Left cardiac atrium (tissue), 4 donors: ENCODE data around the gene LRRC75A. TPM values are rescaled to one million over a fixed set of nuclear protein-coding genes. Genes with fewer than 3 reads are reported as not detected.
A peak's percentile ranks its signal among the peaks of the same experiment; 100 is the strongest.
"Not testable (repeated sequence)": the region's sequence is repeated elsewhere in the genome, so short reads cannot be mapped to it uniquely, and the experiment has no call there.

Experiments
- ATAC-seq, 2 donors: fragments of 200-7000 bp; cut with Tn5 transposase; one replicate each; pipeline ENCODE4 v1.9.1; 2020; ENCODE audit warnings: mild to moderate bottlenecking in 2 of 2, moderate library complexity in 2 of 2
- DNase-seq: peaks from one replicate; pipeline ENCODE4 v3.0.0-alpha.2; 2020
- intact Hi-C, 2 donors: fragments of 100-400 bp; cut with DNase I; formaldehyde crosslinking; loops; one replicate each; pipeline versions ENCODE4 v1.14.1 to v1.15.1; 2022 to 2023
- total RNA-seq, 2 donors: library from RNA; stranded (reverse); fragmentation: NEBNext Ultra II Directional; extraction: Animal tissue kit (Norgen Biotek cat#: 25700); gene quantifications; one replicate each; pipeline ENCODE4 v1.2.1, GENCODE V29; 2021
- donor health status: DM: no; HTN: yes; CAD: no.
- donor health status: DM: no; HTN: yes; CAD: no; lungs with severe emphysema.
- donor health status: DM: yes; HTN: yes; CAD: no.
- donor health status: Dilated cardiomyopathy.

LRRC75A gene
- total RNA-seq, 2 donors from 2014 or later: 0.60 to 0.91 TPM

DNA sequence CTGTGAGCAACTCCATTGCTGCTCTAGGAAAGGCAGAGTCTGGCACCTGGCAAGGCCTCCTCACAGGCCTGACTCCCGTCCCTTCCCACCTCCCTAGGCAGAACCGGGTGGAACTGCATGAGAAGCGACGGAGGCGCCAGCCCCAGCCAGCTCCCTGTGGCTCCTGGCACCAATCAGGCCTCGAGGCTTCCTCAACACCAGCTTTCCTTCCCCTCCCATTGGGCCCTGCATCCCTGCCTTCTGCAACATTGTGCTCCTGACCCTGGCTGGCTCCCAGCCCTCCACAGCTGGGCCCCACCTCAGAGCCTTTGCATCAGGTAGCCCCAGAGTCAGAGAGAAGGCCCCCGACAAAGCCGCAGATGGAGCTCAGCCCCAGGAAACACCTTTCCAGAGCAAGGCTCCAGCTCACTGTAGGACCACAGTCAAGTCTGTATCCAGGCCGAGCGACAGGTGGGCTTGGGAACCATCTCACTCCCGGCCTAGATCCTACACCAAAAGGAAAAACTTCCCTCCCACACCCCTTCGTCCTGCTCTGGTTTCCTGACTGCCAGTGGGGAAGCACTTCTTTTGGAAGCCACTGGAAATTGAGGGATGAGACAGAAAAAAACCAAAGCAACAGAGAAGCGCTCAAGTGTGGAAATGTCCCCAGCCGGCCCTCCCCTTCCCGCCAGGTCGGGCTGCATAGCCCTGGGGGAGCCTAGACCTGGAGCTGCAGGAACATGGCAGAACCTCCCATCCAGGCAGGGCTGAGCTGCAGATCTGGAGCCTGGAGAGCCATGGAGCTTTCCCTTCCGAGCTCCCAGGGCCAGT, 31.0 kb downstream of the LRRC75A start:
- ATAC-seq: no peak
- intact Hi-C loops: no loop called here
- DNase-seq: no peak

DNA sequence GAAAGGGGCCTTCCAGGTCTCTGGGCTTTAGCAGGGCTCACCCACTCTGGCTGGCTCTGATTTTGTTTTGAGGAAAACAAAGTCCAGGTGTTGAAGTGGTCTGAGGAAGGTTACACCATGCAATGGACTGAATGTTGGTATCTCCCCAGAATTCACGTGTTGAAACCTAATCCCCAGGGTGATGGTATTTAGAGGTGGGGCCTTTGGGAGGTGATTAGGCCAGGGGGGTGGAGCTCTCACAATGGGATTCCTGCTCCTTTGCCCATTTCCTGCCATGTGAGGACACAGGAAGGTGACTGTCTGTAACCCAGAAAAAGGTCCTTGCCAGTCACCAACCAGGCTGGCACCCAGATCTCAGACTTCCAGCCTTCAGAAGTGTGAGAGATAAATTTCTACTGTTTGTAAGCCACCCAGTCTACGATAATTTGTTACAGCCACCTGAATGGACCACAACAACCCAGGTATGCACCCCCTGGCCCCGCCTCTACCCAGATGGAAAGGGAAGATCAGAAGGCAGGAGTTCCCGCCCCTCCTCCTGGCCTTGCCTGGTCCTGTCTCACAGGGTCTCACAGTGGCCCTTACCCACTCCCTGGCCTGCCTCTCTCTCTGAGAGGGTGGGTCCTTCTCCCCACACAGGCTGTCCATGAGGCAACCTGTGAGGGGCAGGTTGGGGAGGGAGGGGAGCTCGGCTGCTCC, 32.0 kb downstream of the LRRC75A start:
- intact Hi-C loops: no loop called here
- ATAC-seq: no peak

DNA sequence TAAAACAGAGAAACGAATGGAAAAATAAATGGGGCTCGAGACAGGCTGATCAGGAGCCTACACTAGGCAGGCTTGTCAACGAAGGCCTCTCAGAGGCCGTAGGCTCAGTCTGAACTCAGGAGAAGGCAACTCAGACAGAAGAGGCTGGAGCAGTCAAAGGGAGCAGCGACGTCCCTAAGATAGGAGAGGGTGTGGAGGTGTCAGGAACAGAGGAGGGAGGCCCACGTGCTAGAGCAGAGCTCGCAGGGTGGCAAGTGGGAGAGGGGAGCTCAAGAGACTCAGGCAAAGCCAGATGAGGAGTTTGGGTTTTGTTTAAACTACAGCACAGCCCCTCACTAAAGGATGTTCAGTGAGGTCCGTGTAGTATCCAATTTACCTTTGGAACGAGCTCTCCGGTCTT, 32.7 kb downstream of the LRRC75A start:
- DNase-seq (no peak), ATAC-seq (no peak)
- intact Hi-C loops: no loop called here

More for the DNA sequence above, 32.0 kb downstream of the LRRC75A start:
- no peak for DNase-seq

DNA sequence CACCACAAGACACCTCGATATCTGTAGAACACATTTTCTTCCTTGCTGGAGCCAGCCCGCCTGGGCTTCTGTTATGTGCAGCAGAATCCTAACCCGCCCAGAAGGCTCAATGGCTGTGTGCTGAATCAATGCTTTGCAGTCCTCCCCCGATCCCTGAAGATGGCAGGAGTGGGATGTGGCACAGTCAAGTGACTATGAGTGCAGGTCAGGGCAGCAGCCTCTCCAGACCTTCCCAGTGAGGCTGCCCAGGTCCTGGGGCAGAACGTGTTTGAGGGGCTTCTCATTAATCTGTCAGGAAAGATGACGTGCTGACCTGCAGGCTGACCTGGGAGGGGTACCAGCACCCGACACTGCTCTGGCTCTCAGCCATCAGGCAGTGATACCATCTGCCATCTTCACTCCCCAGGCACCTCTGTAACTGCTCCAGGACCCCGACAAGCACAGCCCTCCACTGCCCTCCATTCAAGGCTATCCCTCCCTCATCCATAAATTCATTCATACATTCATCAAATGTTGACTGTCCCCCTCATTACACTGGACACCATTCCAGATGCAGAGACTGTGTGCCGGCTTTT, 35.2 kb downstream of the LRRC75A start:
- intact Hi-C loops: no loop called here
- ATAC-seq: no peak
- no peak for DNase-seq

DNA sequence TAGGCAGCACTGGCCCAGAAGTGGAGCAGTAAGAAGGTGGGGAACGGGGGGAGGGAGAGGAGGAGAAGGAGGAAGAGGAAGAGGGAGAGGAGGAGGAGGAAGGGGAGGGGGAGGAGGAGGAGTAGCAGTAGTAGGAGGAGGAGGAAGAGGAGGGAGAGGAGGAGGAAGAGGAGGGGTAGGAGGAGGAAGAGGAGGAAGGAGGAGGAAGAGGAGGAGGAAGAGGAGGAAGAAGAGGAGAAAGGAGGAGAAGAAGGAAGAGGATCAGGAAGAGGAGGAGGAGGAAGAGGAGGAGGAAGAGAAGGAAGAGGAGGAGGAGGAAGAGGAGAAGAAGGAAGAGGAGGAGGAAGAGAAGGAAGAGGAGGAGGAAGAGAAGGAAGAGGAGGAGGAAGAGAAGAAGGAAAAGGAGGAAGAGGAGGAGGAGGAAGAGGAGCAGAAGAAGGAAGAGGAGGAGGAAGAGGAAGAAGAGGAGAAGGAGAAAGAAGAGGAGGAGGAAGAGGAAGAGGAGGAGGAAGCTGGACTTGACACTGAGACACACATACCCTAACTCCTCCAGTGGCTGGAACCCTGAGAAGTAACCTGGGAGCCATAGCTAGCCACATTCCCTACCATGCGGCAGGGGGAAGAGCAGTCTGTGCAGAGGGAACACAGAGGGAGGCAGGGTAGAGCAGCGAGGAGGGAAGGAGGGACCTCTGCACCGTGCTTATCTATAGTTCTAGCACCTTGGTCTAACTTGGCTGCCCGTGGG, 35.8 kb downstream of the LRRC75A start:
- ATAC-seq (no peak), DNase-seq (no peak)
- intact Hi-C loops: no loop called here

DNA sequence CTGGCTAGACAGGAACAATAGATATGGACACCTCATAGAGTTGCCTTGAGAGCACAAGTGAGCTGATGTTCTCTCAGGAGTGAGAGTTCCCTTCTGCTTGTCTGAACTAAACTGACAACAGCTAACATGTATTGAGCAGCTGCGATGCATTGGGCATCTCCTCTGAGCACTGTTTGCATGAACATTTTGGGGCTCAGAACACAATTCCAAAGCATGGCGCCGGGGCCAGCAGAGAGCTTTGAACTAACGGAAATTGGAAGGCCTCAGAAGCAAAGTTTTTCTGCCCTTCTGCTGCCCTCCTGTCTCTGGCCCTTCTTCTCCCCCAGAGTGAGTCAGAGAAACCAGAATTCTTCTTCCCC, 38.5 kb downstream of the LRRC75A start:
- DNase-seq (no peak), ATAC-seq (no peak)
- intact Hi-C loops: loop anchor here (1.0 to 2.0 kb wide), 2 partner anchors 67 to 68 kb away; no protein-coding TSS in a partner anchor

DNA sequence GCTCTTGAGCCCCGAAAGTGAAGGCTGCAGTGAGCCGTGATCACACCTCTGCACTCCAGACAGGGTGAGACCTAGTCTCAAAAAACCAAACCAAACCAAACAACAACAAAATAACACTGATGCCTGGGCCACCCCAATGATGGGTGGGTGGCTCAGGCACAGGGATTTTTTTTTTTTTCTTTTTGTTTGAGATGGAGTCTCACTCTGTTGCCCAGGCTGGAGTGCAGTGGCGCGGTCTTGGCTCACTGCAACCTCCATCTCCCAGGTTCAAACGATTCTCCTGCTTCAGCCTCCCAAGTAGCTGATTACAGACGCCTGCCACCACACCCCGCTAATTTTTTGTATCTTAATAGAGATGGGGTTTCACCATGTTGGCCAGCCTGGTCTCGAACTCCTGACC, 39.7 kb downstream of the LRRC75A start:
- intact Hi-C loops: loop anchor here in 1 of 2 donors (2.0 kb wide), 1 partner anchor 69 kb away; no protein-coding TSS in a partner anchor
- DNase-seq, ATAC-seq: not testable (repeated sequence)

DNA sequence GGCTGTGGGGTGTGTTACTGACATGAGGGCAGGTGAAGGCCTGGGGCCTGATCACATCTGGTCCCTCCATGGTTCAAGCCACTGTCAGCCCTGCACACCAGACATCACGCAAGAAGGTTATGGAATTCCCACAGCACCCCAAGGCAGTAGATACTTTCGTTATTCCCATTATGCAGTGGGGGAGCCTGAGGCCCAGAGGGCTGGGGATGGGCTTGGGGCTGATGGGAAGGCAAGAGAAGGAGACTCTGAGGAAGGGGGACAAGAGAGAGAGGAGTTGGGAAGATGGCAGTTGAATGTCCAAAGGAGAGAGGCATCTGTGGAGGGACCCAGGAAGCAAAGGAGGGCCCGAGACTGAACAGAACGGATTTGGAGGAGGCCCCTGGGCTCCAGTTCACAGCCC, 42.0 kb downstream of the LRRC75A start:
- intact Hi-C loops: no loop called here
- DNase-seq (no peak), ATAC-seq (no peak)

DNA sequence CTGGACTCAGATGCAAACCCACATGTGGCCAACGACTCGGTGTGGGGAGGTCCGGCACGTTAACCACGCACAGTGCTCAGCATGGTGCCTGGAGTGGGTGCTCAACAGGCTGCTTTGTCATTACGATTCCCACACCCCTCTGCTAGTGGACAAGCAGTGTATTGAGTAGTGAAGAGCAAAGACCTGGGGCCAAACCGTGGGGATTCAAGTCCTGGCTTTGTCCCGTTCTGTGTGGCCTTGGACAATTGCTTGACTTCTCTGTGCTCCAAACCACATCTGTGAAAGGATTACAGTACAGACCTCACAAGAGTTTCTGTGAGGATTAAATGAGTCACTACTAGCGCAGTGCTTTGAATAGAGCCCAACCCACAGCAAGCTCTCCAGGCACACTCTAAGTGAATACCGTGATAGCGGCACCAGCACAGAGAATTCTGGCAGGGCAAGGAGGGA, 42.8 kb downstream of the LRRC75A start:
- no peak for DNase-seq
- no peak for ATAC-seq
- intact Hi-C loops: no loop called here

DNA sequence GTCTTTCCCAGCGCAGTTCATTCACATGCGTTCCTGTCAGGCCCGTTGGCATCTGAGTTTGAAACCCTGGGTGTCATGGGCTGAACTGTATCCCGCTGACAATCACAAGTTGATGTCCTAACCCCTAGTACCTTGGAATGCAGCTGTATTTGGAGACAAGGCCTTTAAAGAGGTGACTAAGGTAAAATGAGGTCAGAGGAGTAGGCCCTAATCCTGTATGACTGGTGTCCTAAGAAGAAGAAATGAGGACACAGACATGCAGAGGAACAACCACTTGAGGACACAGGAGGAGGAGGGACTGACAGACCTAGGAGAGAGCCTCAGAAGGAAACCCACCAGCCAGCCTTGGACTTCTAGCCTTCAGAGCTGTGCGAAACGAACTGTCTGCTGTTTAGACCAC, 43.5 kb downstream of the LRRC75A start:
- DNase-seq (no peak), ATAC-seq (no peak)
- intact Hi-C loops: no loop called here

DNA sequence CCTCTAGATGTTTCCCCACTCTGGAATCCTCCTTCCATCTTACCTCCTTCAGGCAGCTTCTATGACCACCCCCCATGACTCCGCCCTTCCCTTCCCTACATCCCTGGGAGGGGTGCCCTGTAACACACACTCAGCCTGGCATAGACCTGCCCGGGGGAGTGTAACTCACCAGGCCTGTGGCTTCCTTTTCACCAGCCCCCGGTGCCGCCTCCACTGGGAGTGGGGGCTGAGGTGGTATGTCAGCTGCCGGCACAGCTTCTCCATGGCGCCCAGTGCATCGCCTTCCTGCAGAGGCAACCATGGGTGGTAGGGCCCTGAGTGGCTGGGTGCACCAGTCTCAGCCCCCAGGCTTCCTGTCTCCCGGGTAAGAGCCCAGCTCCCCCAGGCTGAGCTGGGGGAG, 44.3 kb downstream of the LRRC75A start:
- intact Hi-C loops: no loop called here
- ATAC-seq (no peak), DNase-seq (no peak)

DNA sequence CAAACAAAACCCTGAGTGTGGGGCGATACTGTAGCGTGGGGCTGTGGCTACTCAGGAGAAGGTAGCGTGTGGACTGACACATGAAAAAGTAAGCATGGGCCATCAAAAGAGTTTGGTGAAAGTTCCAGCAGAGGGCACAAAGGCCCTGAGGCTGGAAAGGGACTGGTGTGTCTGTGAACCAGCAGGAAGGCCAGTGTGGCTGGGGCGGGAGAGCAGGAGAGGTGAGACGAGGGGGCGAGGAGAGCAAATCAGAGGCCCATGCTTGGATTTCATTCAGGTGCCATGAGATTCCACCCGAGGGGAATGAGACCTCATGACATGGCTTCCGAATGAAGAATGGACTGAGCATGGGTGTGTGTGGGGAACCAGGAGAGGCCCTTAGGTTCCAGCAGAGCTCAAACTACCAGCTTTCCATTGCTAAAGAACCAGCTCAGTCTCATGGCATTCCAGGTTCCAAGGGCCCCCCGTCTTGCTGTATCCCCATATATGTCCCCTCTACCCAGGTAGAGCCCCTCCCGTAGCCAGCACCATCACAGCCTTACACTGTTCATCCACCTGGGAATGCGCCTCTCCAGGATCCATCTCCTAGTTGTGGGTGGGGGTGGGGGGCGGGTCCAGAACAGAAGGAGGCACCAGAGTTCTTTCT, 45.5 kb downstream of the LRRC75A start:
- intact Hi-C loops: no loop called here
- no peak for ATAC-seq
- no peak for DNase-seq

DNA sequence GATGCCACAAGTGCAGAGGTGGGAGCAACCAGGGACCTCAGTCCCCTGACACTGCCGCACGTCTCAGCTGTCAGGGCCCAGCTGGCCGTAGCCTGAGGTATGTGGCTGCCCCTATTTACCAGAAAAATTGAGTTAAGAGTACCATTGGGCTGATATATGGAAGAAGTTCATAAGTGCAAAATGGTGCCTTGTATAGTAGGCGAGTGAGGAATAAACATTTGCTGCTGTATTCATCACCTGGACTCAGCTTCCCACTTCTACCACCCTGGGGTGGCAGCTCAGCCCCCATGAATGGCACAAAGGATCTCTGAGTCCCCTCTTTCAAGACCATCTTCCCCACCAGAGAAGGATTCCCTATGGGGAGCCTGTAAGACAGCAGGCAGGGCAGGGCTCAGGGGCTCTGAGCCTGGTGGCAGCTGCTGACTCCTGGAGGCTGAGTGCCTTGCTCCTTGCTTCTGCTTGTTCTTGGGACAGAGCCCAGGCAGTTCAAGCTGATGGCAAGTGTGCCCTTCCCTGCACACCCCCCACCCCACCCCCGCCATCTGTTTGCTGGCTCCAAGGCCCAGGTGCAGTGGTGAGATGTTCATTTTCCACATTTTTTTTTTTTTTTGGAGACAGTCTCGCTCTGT, 47.6 kb downstream of the LRRC75A start:
- intact Hi-C loops: no loop called here
- no peak for DNase-seq
- peak in 1 of 2 donors; percentile 20 for ATAC-seq

DNA sequence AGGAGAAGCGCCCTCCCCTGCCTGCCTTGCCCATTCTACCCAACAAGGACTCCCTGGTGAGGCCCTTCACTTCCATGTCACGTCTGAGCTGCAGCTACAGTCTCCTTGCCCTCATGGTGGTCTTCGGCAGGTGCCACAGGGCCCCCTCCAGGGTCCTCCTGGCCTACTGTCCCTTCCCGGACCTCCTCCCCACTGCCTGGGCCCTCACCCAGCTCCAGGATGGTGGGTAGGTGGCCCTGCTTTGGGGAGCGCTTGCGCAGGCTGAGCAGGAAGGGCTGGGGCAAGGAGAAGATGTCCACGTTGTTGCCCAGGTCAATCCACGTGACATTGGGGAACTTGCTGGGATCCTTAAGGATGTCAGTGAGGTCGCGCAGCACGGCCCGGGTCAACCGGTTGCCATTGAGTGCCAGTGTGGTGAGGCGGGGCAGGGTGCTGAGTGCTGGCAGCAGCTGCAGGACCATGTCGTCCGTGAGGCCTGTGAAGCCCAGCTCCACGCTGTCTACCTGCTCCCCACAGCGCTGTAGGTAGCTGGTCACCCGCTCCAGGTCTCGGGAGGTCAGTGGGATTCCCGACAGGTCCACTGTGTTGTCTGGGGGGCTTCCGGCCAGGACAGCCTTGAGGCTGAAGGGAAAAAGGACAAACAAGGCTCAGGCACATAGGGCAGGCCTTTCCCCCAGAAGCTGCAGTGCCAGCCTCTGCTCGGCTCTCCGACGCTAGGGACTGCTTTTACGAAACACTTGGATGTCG, 48.3 kb downstream of the LRRC75A start:
- peak in 1 of 2 donors; percentile 44 for ATAC-seq
- no peak for DNase-seq
- intact Hi-C loops: no loop called here

DNA sequence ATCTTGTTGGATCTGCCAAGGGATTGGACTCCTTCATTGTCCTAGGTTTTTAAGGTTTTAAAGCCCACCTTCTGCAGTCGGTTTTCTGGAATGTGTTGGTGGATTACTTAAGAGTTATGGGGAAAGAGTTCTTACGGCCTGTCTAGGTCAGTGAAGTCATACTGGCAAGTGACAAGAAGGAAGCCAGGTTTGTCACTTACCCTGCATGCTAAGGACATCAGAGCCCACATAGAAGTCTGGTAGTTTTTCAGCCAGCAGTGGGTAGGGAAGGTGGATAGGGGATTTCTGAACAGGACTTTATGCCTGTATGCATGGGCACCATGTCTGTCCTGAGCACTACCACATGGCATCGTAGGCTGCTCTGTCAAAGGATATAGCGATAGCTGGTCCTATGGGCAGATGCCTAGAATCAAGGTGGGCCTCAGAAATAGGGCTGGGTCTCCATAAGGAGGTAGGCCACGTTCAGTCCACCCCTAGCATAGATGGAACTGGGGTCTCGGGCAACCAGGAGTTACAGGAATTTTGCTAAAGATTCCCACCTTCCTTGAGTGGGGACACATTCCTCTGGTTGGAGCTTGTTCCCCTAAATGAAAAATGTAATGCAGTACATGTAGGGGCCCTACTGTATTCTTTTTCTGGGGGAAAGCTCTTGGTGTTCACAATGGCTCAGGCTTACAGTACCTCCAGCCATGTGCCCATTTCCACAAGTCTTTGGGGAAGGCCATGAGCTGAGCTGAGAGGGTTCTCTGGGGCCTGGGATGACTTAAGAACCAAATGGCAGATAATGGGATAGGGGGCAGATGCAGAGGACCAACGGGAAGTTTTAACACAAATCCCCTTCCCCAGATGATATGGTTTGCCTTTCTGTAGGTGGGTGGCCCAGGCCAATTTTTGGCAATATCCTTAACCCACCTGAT, 49.1 kb downstream of the LRRC75A start:
- intact Hi-C loops: no loop called here
- ATAC-seq (no peak), DNase-seq (no peak)

DNA sequence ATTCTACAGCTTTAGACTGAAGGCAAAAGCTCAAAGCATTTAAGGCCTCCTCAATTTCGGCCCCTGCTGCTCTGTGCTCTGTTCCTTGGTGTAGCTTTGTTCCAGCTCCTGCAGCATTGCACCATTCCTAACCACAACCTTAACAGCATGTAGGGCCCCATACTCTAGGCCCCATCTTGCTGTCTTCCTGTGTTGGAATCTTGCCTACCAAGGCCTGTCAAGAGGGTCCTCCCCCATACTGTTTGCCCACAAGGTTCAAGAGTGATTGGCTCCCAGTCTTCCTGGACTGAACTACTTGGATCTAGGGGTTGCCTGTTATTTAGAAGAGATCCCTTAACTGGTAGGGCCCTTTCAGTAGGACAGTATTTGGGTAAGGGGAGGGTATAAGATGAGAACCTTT, 49.9 kb downstream of the LRRC75A start:
- intact Hi-C loops: no loop called here
- no peak for ATAC-seq

More for the DNA sequence above, 49.9 kb downstream of the LRRC75A start:
- no peak for DNase-seq
